Cardiac septum (tissue), 1 donor: ENCODE results near the gene ECT2. TPM values are rescaled to one million over a fixed set of nuclear protein-coding genes. Genes with fewer than 3 reads are reported as not detected.
"Not testable (repeated sequence)": the region's sequence is repeated elsewhere in the genome, so short reads cannot be mapped to it uniquely, and the experiment has no call there.

Source experiments
- DNase-seq: peaks from one replicate; pipeline ENCODE4 v3.0.0-alpha.2; 2020; ENCODE audit warnings: low spot score
- intact Hi-C: fragments of 100-400 bp; cut with DNase I; formaldehyde crosslinking; loops from one replicate; pipeline ENCODE4 v1.14.0; 2022
- total RNA-seq: library from RNA; stranded (reverse); fragmentation: NEBNext Ultra II Directional; extraction: Animal tissue kit (Norgen Biotek cat#: 25700); gene quantifications from one replicate; pipeline ENCODE4 v1.2.1, GENCODE V29; 2021
- donor health status: DM: no; HTN: no; CAD: no.

The ECT2 gene
- total RNA-seq, 1 donor from 2014 or later: 3.0 TPM

GRCh38 chr3:172735014-172735413 lies 15.5 kb upstream of the ECT2 start:
- intact Hi-C loops: no loop called here
- DNase-seq: no peak

GRCh38 chr3:172739462-172739861 lies 11.1 kb upstream of the ECT2 start:
- intact Hi-C loops: no loop called here
- no peak for DNase-seq

- intact Hi-C loops: no loop called here
- DNase-seq: no peak
Observed at GRCh38 chr3:172746475-172746874, 4.1 kb upstream of the ECT2 start.

- intact Hi-C loops: no loop called here
- no peak for DNase-seq
Observed at GRCh38 chr3:172749230-172749965, 1.1 kb upstream of the ECT2 start.

GRCh38 chr3:172750069-172750367 lies 508 bp upstream of the ECT2 start:
- intact Hi-C loops: loop anchor here (1.0 kb wide), 1 partner anchor 39 kb away; the partner anchor contains the start of gene NCEH1
- no peak for DNase-seq

GRCh38 chr3:172751175-172751704 lies 714 bp downstream of the ECT2 start:
- intact Hi-C loops: no loop called here
- no peak for DNase-seq

- no peak for DNase-seq
- intact Hi-C loops: no loop called here
Observed at GRCh38 chr3:172752651-172753050, 2.1 kb downstream of the ECT2 start.

GRCh38 chr3:172753125-172753524 lies 2.6 kb downstream of the ECT2 start:
- DNase-seq: no peak
- intact Hi-C loops: no loop called here

- DNase-seq, intact Hi-C loops: not testable (repeated sequence)
Observed at GRCh38 chr3:172760416-172760815, 9.9 kb downstream of the ECT2 start.

GRCh38 chr3:172766241-172766640 lies 15.7 kb downstream of the ECT2 start:
- no peak for DNase-seq
- intact Hi-C loops: no loop called here

- no peak for DNase-seq
- intact Hi-C loops: no loop called here
Observed at GRCh38 chr3:172766718-172767405, 16.3 kb downstream of the ECT2 start.

GRCh38 chr3:172770382-172770781 lies 19.9 kb downstream of the ECT2 start:
- no peak for DNase-seq
- intact Hi-C loops: no loop called here

GRCh38 chr3:172771672-172772071 lies 21.1 kb downstream of the ECT2 start:
- no peak for DNase-seq
- intact Hi-C loops: no loop called here

GRCh38 chr3:172776049-172776717 lies 25.7 kb downstream of the ECT2 start:
- DNase-seq: no peak
- intact Hi-C loops: no loop called here

- no peak for DNase-seq
- intact Hi-C loops: no loop called here
Observed at GRCh38 chr3:172777901-172778300, 27.4 kb downstream of the ECT2 start.

GRCh38 chr3:172782235-172782634 lies 31.7 kb downstream of the ECT2 start:
- intact Hi-C loops: no loop called here
- DNase-seq: no peak

GRCh38 chr3:172786036-172786435 lies 35.5 kb downstream of the ECT2 start:
- DNase-seq: no peak
- intact Hi-C loops: no loop called here

GRCh38 chr3:172787019-172787418 lies 36.5 kb downstream of the ECT2 start:
- DNase-seq: no peak
- intact Hi-C loops: no loop called here

- DNase-seq: no peak
- intact Hi-C loops: no loop called here
Observed at GRCh38 chr3:172787746-172788145, 37.2 kb downstream of the ECT2 start.

- no peak for DNase-seq
- intact Hi-C loops: no loop called here
Observed at GRCh38 chr3:172799246-172799645, 48.7 kb downstream of the ECT2 start.

GRCh38 chr3:172800156-172800555 lies 49.6 kb downstream of the ECT2 start:
- intact Hi-C loops: no loop called here
- no peak for DNase-seq
